Subcutaneous adipose tissue (tissue), 4 donors: ENCODE data around the gene RETREG1. TPM values are rescaled to one million over a fixed set of nuclear protein-coding genes. Genes with fewer than 3 reads are reported as not detected.

ENCODE experiments used
- CTCF ChIP-seq: fragments of 450-650 bp; IDR thresholded peaks from one replicate; pipeline ENCODE4 v1.5.1; 2016; ENCODE audit warnings: low read depth, mild to moderate bottlenecking, control low read depth, antibody characterized with exemption, moderate library complexity
- total RNA-seq, 4 donors: library from RNA; depleted of rRNA; stranded (reverse); fragments of >200 nt; gene quantifications; one replicate each; pipeline ENCODE4 v1.1.0, GENCODE V29; 2016

RETREG1 gene
- total RNA-seq, 4 donors from 2014 or later = 71.0 to 131 (median 91.7) TPM

GRCh38 chr5:16504571-16504970 is 112.2 kb downstream of the RETREG1 start:
- no peak for TF ChIP-seq CTCF

- no peak for TF ChIP-seq CTCF
Observed at GRCh38 chr5:16502866-16503265, 113.9 kb downstream of the RETREG1 start.

- no peak for TF ChIP-seq CTCF
Observed at GRCh38 chr5:16500024-16500423, 116.8 kb downstream of the RETREG1 start.

- TF ChIP-seq CTCF = no peak
Observed at GRCh38 chr5:16497546-16497945, 119.3 kb downstream of the RETREG1 start.

GRCh38 chr5:16493261-16493660 is 123.5 kb downstream of the RETREG1 start:
- TF ChIP-seq CTCF = no peak

GRCh38 chr5:16492398-16493140 is 124.2 kb downstream of the RETREG1 start:
- TF ChIP-seq CTCF = no peak

GRCh38 chr5:16490911-16491310 is 125.9 kb downstream of the RETREG1 start:
- TF ChIP-seq CTCF = no peak
